ENCODE measurements around the gene MRI1. TPM values are rescaled to one million over a fixed set of nuclear protein-coding genes. Genes with fewer than 3 reads are reported as not detected.
A peak's percentile ranks its signal among the peaks of the same experiment; 100 is the strongest.

The MRI1 gene
- total RNA-seq, 1 donor: 33.7 TPM

- DNase-seq (ENCODE audit: insufficient read length, low spot score, missing footprints): peak; percentile 66
- Histone ChIP-seq H3K9me3 (ENCODE audit: low read depth, low read length) (no peaks in the 10 kb centered on the region), H2AFZ (ENCODE audit: low read length) (no peak overlapping the region)
Measured at GRCh38 chr19:13817018-13817614, 52.8 kb downstream of the MRI1 start.

GRCh38 chr19:13817615-13818371 lies 53.5 kb downstream of the MRI1 start:
- H3K4me3 ChIP-seq (ENCODE audit: insufficient read depth, low read length): no peak overlapping the region
- H3K27ac ChIP-seq (ENCODE audit: low read depth, low read length): no peak overlapping the region
- peaks cover 34% of the 10 kb centered on the region for H3K36me3 ChIP-seq (ENCODE audit: insufficient read depth, low read length)
- no peaks in the 10 kb centered on the region for H3K27me3 ChIP-seq (ENCODE audit: insufficient read depth, low read length)
- peak; percentile 90 for DNase-seq (ENCODE audit: insufficient read length, low spot score, missing footprints)
- peaks cover 6% of the 10 kb centered on the region for H3K4me1 ChIP-seq (ENCODE audit: insufficient read depth, low read length)
- no peaks in the 10 kb centered on the region for H3K9me3 ChIP-seq (ENCODE audit: low read depth, low read length)
- no peak for TF ChIP-seq CTCF (IDR thresholded peaks at IDR 0.05; ENCODE audit: extremely low read depth, low read depth, low read length)
- no peak overlapping the region for H3K4me2 ChIP-seq (ENCODE audit: insufficient read depth, low read length)
- H2AFZ ChIP-seq (ENCODE audit: low read length): no peak overlapping the region
- peaks cover 4% of the 10 kb centered on the region for H4K20me1 ChIP-seq (ENCODE audit: insufficient read depth, low read length)
- H3K79me2 ChIP-seq (ENCODE audit: insufficient read depth, low read length): no peaks in the 10 kb centered on the region

More at GRCh38 chr19:13817018-13817614, 52.8 kb downstream of the MRI1 start:
- Histone ChIP-seq H3K36me3 (ENCODE audit: insufficient read depth, low read length) (peaks cover 37% of the 10 kb centered on the region), H3K27ac (ENCODE audit: low read depth, low read length) (no peak overlapping the region), H3K4me3 (ENCODE audit: insufficient read depth, low read length) (no peak overlapping the region), H4K20me1 (ENCODE audit: insufficient read depth, low read length) (peaks cover 4% of the 10 kb centered on the region), H3K79me2 (ENCODE audit: insufficient read depth, low read length) (no peaks in the 10 kb centered on the region), H3K27me3 (ENCODE audit: insufficient read depth, low read length) (no peaks in the 10 kb centered on the region), H3K4me1 (ENCODE audit: insufficient read depth, low read length) (peaks cover under 1% of the 10 kb centered on the region), H3K4me2 (ENCODE audit: insufficient read depth, low read length) (no peak overlapping the region)
- TF ChIP-seq CTCF (IDR thresholded peaks at IDR 0.05; ENCODE audit: extremely low read depth, low read depth, low read length): no peak

- no peak overlapping the region for H3K4me2 ChIP-seq (ENCODE audit: insufficient read depth, low read length)
- H3K9me3 ChIP-seq (ENCODE audit: low read depth, low read length): no peaks in the 10 kb centered on the region
- no peak overlapping the region for H3K4me3 ChIP-seq (ENCODE audit: insufficient read depth, low read length)
- TF ChIP-seq CTCF (IDR thresholded peaks at IDR 0.05; ENCODE audit: extremely low read depth, low read depth, low read length): no peak
- H3K79me2 ChIP-seq (ENCODE audit: insufficient read depth, low read length): no peaks in the 10 kb centered on the region
- H3K27me3 ChIP-seq (ENCODE audit: insufficient read depth, low read length): no peaks in the 10 kb centered on the region
- peaks cover 11% of the 10 kb centered on the region for H4K20me1 ChIP-seq (ENCODE audit: insufficient read depth, low read length)
- no peak overlapping the region for H2AFZ ChIP-seq (ENCODE audit: low read length)
- no peak overlapping the region for H3K27ac ChIP-seq (ENCODE audit: low read depth, low read length)
- peaks cover 6% of the 10 kb centered on the region for H3K4me1 ChIP-seq (ENCODE audit: insufficient read depth, low read length)
- DNase-seq (ENCODE audit: insufficient read length, low spot score, missing footprints): peak; percentile 78
- H3K36me3 ChIP-seq (ENCODE audit: insufficient read depth, low read length): peaks cover 39% of the 10 kb centered on the region
Measured at GRCh38 chr19:13819238-13819637, 54.9 kb downstream of the MRI1 start.

- peaks cover 27% of the 10 kb centered on the region for H4K20me1 ChIP-seq (ENCODE audit: insufficient read depth, low read length)
- H3K79me2 ChIP-seq (ENCODE audit: insufficient read depth, low read length): peaks cover 3% of the 10 kb centered on the region
- H3K4me3 ChIP-seq (ENCODE audit: insufficient read depth, low read length): no peak overlapping the region
- H3K4me2 ChIP-seq (ENCODE audit: insufficient read depth, low read length): no peak overlapping the region
- H3K36me3 ChIP-seq (ENCODE audit: insufficient read depth, low read length): peaks cover 49% of the 10 kb centered on the region
- H3K9me3 ChIP-seq (ENCODE audit: low read depth, low read length): no peaks in the 10 kb centered on the region
- no peak overlapping the region for H3K27ac ChIP-seq (ENCODE audit: low read depth, low read length)
- H3K4me1 ChIP-seq (ENCODE audit: insufficient read depth, low read length): peaks cover 6% of the 10 kb centered on the region
- no peak overlapping the region for H2AFZ ChIP-seq (ENCODE audit: low read length)
- H3K27me3 ChIP-seq (ENCODE audit: insufficient read depth, low read length): no peaks in the 10 kb centered on the region
- DNase-seq (ENCODE audit: insufficient read length, low spot score, missing footprints): peak; percentile 49
- TF ChIP-seq CTCF (IDR thresholded peaks at IDR 0.05; ENCODE audit: extremely low read depth, low read depth, low read length): no peak
Measured at GRCh38 chr19:13821292-13821691, 57.0 kb downstream of the MRI1 start.
